Heart right ventricle (tissue), 16 donors: Measurements from ENCODE around the gene GARNL3. TPM values are rescaled to one million over a fixed set of nuclear protein-coding genes. Genes with fewer than 3 reads are reported as not detected.

Source experiments
- ATAC-seq, 8 donors: fragments of 200-7000 bp; cut with Tn5 transposase; one replicate each; pipeline ENCODE4 v1.9.1; 2020; ENCODE audit warnings: mild to moderate bottlenecking in 8 of 8, moderate library complexity in 8 of 8, moderate number of reproducible peaks in 1 of 8
- DNase-seq, 2 donors: peaks; one replicate each; pipeline ENCODE4 v3.0.0-alpha.2; 2020
- H3K27ac ChIP-seq, 10 donors: fragments of 200-600 bp; sonication (generic) in 2 of 10; one replicate each; pipeline versions ENCODE4 v1.5.0 to v1.8.0; 2020 to 2022; ENCODE audit warnings: mild to moderate bottlenecking in 3 of 10
- H3K27me3 ChIP-seq, 7 donors: fragments of 200-600 bp; one replicate each; pipeline ENCODE4 v1.8.0; 2021 to 2022; ENCODE audit warnings: mild to moderate bottlenecking in 2 of 7
- H3K36me3 ChIP-seq, 9 donors: fragments of 200-600 bp; sonication (generic) in 1 of 9; one replicate each; pipeline versions ENCODE4 v1.5.0 to v1.8.0; 2020 to 2022; ENCODE audit warnings: mild to moderate bottlenecking in 2 of 9
- H3K4me1 ChIP-seq, 9 donors: fragments of 200-600 bp; sonication (generic) in 1 of 9; one replicate each; pipeline versions ENCODE4 v1.5.0 to v1.8.0; 2020 to 2022; ENCODE audit warnings: mild to moderate bottlenecking in 4 of 9
- H3K4me3 ChIP-seq, 10 donors: fragments of 200-600 bp; sonication (generic) in 2 of 10; one replicate each; pipeline versions ENCODE4 v1.5.0 to v1.8.0; 2020 to 2022; ENCODE audit warnings: mild to moderate bottlenecking in 7 of 10, moderate library complexity in 2 of 10
- H3K9me3 ChIP-seq, 11 donors: fragments of 200-600 bp in 10 of 11; sonication (generic) in 2 of 11; one replicate each; pipeline versions ENCODE4 v1.5.0 to v1.8.0; 2013 to 2022; ENCODE audit warnings: mild to moderate bottlenecking in 2 of 11, control low read depth in 1 of 11, moderate library complexity in 1 of 11
- CTCF ChIP-seq, 9 donors: fragments of 200-600 bp; sonication (generic) in 2 of 9; IDR thresholded peaks; one replicate each; pipeline versions ENCODE4 v1.5.0 to v1.8.0; 2021 to 2022; ENCODE audit warnings: antibody characterized with exemption in 9 of 9, mild to moderate bottlenecking in 5 of 9, moderate library complexity in 1 of 9
- WGBS, 2 donors: extraction: QIAGEN DNeasy Blood & Tissue Kit; methylation state at CpG; one replicate each; pipeline ENCODE4 v1.1.7; 2013; ENCODE audit warnings: inconsistent platforms in 1 of 2; 5-methylcytosine and 5-hydroxymethylcytosine counted together
- intact Hi-C, 10 donors: fragments of 100-400 bp; cut with DNase I; formaldehyde crosslinking; loops; one replicate each; pipeline versions ENCODE4 v1.11.1 to v1.14.2; 2022
- polyA plus RNA-seq, 2 donors: library from polyadenylated mRNA; stranded (reverse); fragments of 200-250 nt; gene quantifications; one replicate each; pipeline ENCODE4 v1.2.3, GENCODE V29; 2013
- total RNA-seq, 10 donors: library from RNA; stranded (reverse); fragmentation: NEBNext Ultra II Directional in 3 of 10; extraction: Animal tissue kit (Norgen Biotek cat#: 25700) in 3 of 10; gene quantifications; one replicate each; pipeline versions ENCODE4 v1.2.1 to v1.2.4, GENCODE V29; 2021 to 2023
- donor health status: Arrhythmogenic right ventricular cardiomyopathy.
- donor health status: ischemic (EF 13 %, LVEDD 7.1; RV severe dilation, severe dysfunction).
- donor health status: healthy with polysubstance abuse.
- donor health status: DM: no; HTN: yes; CAD: no.
- donor health status: DM: no; HTN: no; CAD: no.
- donor health status: ischemic (EF 25% LVEDD 6.9; RV normal size, moderate dysfunction).
- donor health status: ischemic (EF 25% LVEDD 5.7; RV mildly dilated, moderate dysfunction).
- donor health status: healthy.
- donor health status: DM: yes; HTN: yes; CAD: no.
- donor health status: Ischemic cardiomyopathy.
- donor health status: ischemic (EF 35%, LVEDD 5.7; RV mildly dilated, moderate dysfunction).
- donor health status: nonischemic (EF 11% LVEDD 7.7; RV severe dilation, severe dysfunction).
- donor health status: DM: yes; HTN: yes; CAD: no.
- donor health status: PGD.
- donor health status: ischemic (EF 29% LVEDD 5.4; RV normal size, mild dysfunction).
- donor health status: nonischemic (EF 23%, LVEDD 6.1; RV moderate dilation, normal function).

GARNL3 gene
- total and polyA plus RNA-seq, 12 donors = 3.3 to 53.1 (median 28.3) TPM

GRCh38 chr9:127216888-127217217 lies 47.7 kb upstream of the GARNL3 start:
- H3K9me3 ChIP-seq = no peaks in the 10 kb centered on the region
- 83 to 88% methylated on average over 5 of the region's 5 CpGs for WGBS, 2 donors
- ATAC-seq = no peak
- intact Hi-C loops = loop anchor here in 5 of 10 donors (5.0 to 10.0 kb wide), 6 partner anchors 128 to 708 kb away; partner anchors contain the start of gene SLC2A8 (in 2 of the 5)
- H3K4me3 ChIP-seq = no peak overlapping the region
- H3K27me3 ChIP-seq = no peaks in the 10 kb centered on the region
- no peak for TF ChIP-seq CTCF (IDR thresholded peaks at IDR 0.05)
- H3K27ac ChIP-seq = no peak overlapping the region
- H3K4me1 ChIP-seq = peaks cover 0 to 10% (median 0%) of the 10 kb centered on the region in 9 donors
- H3K36me3 ChIP-seq = peaks cover 0 to 16% (median 0%) of the 10 kb centered on the region in 9 donors
- no peak for DNase-seq

DNA sequence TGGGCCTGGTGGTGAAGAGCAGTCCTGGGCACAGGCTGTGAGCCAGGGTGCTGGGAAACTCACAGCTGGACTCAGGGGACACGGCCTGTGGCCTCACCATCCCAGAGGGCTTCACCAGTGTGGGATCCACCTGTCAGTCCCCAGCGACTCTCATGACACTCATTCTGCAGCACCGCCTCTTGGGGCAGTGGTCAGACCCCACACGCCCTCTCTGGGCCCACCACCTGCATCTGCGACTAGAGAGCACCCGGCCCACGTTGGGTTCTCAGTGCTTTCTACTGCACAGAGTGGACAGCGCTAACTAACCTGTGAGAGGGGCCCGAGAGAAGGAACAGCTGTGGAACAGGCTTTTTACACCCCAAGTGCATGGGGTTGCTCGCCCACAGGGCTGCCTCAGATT lies 45.8 kb upstream of the GARNL3 start:
- no peaks in the 10 kb centered on the region for H3K27me3 ChIP-seq
- peaks cover 0 to 8% (median 0%) of the 10 kb centered on the region in 9 donors for H3K36me3 ChIP-seq
- 89 to 92% methylated on average over 10 of the region's 10 CpGs for WGBS, 2 donors
- TF ChIP-seq CTCF (IDR thresholded peaks at IDR 0.05) = no peak
- intact Hi-C loops = loop anchor here in 5 of 10 donors (5.0 to 10.0 kb wide), 6 partner anchors 126 to 706 kb away; partner anchors contain the start of gene SLC2A8 (in 2 of the 5)
- no peak for ATAC-seq
- H3K4me3 ChIP-seq = no peak overlapping the region
- no peak overlapping the region for H3K27ac ChIP-seq
- H3K9me3 ChIP-seq = no peaks in the 10 kb centered on the region
- no peak for DNase-seq
- H3K4me1 ChIP-seq = peaks cover 0 to 14% (median 2%) of the 10 kb centered on the region in 9 donors

- no peak for TF ChIP-seq CTCF (IDR thresholded peaks at IDR 0.05)
- ATAC-seq = no peak
- H3K9me3 ChIP-seq = no peaks in the 10 kb centered on the region
- H3K27me3 ChIP-seq = no peaks in the 10 kb centered on the region
- no peak overlapping the region for H3K27ac ChIP-seq
- whole genome bisulfite sequencing, 2 donors = 71 to 78% methylated on average over 6 of the region's 6 CpGs
- H3K4me1 ChIP-seq = peaks cover 0 to 18% (median 9%) of the 10 kb centered on the region in 9 donors
- no peak overlapping the region for H3K4me3 ChIP-seq
- H3K36me3 ChIP-seq = peaks cover 0 to 8% (median 0%) of the 10 kb centered on the region in 9 donors
- intact Hi-C loops = loop anchor here in 5 of 10 donors (5.0 to 10.0 kb wide), 6 partner anchors 125 to 705 kb away; partner anchors contain the start of gene SLC2A8 (in 2 of the 5)
- no peak for DNase-seq
Observed at GRCh38 chr9:127219520-127219919, 45.1 kb upstream of the GARNL3 start.

GRCh38 chr9:127221695-127222094 lies 42.9 kb upstream of the GARNL3 start:
- intact Hi-C loops = loop anchor here in 5 of 10 donors (5.0 to 10.0 kb wide), 6 partner anchors 93 to 203 kb away; partner anchors contain the start of gene ZNF79 (in 2 of the 5)
- DNase-seq = no peak
- Histone ChIP-seq H3K9me3 (no peaks in the 10 kb centered on the region), H3K4me1 (peaks cover 0 to 25% (median 19%) of the 10 kb centered on the region in 9 donors), H3K4me3 (no peak overlapping the region), H3K36me3 (peaks cover 0 to 7% (median 0%) of the 10 kb centered on the region in 9 donors), H3K27me3 (peaks cover 0 to 8% (median 0%) of the 10 kb centered on the region in 7 donors), H3K27ac (no peak overlapping the region)
- no peak for ATAC-seq
- TF ChIP-seq CTCF (IDR thresholded peaks at IDR 0.05) = no peak
- WGBS, 2 donors = 73 to 75% methylated on average over 2 of the region's 2 CpGs
